A673 (cell line): ENCODE measurements around the gene HABP2.

Experiments used
- CTCF ChIP-seq: fragments of 300-800, 200-600 bp; sonication (generic); conservative IDR thresholded peaks from 2 replicates; pipeline ENCODE4 v1.5.1; 2017; ENCODE audit warnings: low read depth, mild to moderate bottlenecking, antibody characterized with exemption, low read length, moderate library complexity, mixed read lengths
- EZH2 ChIP-seq: fragments of 200-600 bp; sonication (generic); IDR thresholded peaks from 2 replicates; pipeline ENCODE4 v1.6.1; 2017; ENCODE audit warnings: borderline replicate concordance, low read depth, mild to moderate bottlenecking, mixed read lengths, antibody characterized with exemption, low read length; ENCODE audit not compliant: poor library complexity, severe bottlenecking

GRCh38 chr10:113569576-113569975, 16.7 kb downstream of the HABP2 start:
- no peak for TF ChIP-seq EZH2
- TF ChIP-seq CTCF, result no peak
